HUES48 (cell line): Measurements from ENCODE around the gene WSCD2.

Experiments
- H3K27ac ChIP-seq: one replicate; pipeline ENCODE4 v1.7.0; 2013; ENCODE audit warnings: low read depth, low read length, inconsistent platforms
- H3K27me3 ChIP-seq: 2 replicates; pipeline ENCODE4 v1.6.1; 2013; ENCODE audit warnings: mild to moderate bottlenecking, low read length; ENCODE audit not compliant: control insufficient read depth, insufficient read depth
- H3K36me3 ChIP-seq: 2 replicates; pipeline ENCODE4 v1.6.1; 2013; ENCODE audit warnings: low read length; ENCODE audit not compliant: control insufficient read depth, insufficient read depth
- H3K4me1 ChIP-seq: 2 replicates; pipeline ENCODE4 v1.6.1; 2013; ENCODE audit warnings: mild to moderate bottlenecking, low read length; ENCODE audit not compliant: control insufficient read depth, insufficient read depth
- H3K4me3 ChIP-seq: 2 replicates; pipeline ENCODE4 v1.5.1; 2013; ENCODE audit warnings: mild to moderate bottlenecking, low read depth, low read length
- H3K9ac ChIP-seq: 2 replicates; pipeline ENCODE4 v1.6.1; 2013; ENCODE audit warnings: mild to moderate bottlenecking, low read depth, low read length, moderate library complexity
- H3K9me3 ChIP-seq: 2 replicates; pipeline ENCODE4 v1.6.1; 2013; ENCODE audit warnings: low read length; ENCODE audit not compliant: control insufficient read depth, insufficient read depth

WSCD2 gene

DNA sequence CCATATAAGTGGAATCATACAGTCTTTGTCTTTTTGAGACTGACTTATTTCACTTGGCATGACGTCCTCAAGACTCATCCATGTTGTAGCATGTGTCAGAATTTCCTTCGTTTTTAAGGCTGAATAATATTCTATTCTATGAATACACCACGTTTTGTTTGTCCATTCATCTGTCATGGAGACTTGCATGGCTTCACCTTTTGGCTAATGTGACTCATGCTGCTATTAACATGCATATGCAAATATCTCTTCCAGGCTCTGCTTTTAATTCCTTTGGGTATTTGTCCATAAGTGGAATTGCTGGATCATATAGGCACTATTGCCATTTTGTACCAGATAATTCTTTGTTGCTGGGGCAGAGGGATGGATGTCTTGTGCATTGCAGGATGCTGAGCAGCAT lies 19.6 kb upstream of the WSCD2 start:
- H3K9me3 ChIP-seq = no peaks in the 10 kb centered on the region

DNA sequence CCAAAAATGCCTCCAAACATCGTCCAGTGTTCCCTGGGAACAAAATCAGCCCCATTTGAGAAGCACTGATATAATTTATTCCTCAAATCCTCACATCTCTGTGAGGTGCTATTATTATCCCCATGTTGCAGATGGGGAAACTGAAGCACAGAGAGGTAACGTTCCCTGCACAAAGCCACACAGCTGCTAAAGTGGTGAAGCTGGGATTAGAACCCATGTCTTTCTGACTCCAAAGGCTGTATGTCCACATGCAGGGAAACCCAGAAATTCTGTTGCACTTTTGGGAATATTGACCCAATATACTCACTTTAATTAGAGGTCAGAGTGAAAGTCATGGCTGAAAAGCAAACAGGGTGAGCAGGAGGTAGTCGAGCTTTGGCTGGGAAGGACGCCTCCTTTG lies 19.1 kb upstream of the WSCD2 start:
- Histone ChIP-seq H3K9ac (no peak overlapping the region), H3K27ac (no peak overlapping the region), H3K9me3 (no peaks in the 10 kb centered on the region), H3K4me1 (peaks cover 18% of the 10 kb centered on the region), H3K4me3 (no peak overlapping the region), H3K27me3 (no peaks in the 10 kb centered on the region), H3K36me3 (no peaks in the 10 kb centered on the region)

More for the DNA sequence above, 19.6 kb upstream of the WSCD2 start:
- Histone ChIP-seq H3K27me3 (no peaks in the 10 kb centered on the region), H3K36me3 (no peaks in the 10 kb centered on the region), H3K4me1 (peaks cover 18% of the 10 kb centered on the region), H3K27ac (no peak overlapping the region), H3K9ac (no peak overlapping the region), H3K4me3 (no peak overlapping the region)

DNA sequence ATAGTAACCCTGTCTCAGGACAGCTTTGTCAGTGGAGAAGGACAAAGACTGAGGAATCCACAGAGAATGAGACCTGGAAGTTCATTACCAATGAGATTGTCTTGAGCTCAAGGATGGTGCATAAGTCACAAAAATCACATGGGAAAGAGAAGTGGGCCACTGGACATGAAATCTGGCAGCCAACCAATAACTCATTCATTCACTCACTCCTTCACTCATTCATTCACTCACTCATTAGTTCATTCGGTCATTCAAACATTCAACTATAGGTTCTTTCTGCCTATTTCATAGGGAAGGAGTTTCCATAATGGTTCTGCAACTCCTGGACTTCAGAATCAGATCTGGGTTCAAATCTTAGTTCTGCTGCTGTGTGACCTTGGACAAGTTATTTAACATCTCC lies 18.2 kb upstream of the WSCD2 start:
- Histone ChIP-seq H3K9ac (no peak overlapping the region), H3K4me3 (no peak overlapping the region), H3K27ac (no peak overlapping the region), H3K9me3 (no peaks in the 10 kb centered on the region), H3K4me1 (peaks cover 23% of the 10 kb centered on the region), H3K36me3 (no peaks in the 10 kb centered on the region), H3K27me3 (no peaks in the 10 kb centered on the region)

DNA sequence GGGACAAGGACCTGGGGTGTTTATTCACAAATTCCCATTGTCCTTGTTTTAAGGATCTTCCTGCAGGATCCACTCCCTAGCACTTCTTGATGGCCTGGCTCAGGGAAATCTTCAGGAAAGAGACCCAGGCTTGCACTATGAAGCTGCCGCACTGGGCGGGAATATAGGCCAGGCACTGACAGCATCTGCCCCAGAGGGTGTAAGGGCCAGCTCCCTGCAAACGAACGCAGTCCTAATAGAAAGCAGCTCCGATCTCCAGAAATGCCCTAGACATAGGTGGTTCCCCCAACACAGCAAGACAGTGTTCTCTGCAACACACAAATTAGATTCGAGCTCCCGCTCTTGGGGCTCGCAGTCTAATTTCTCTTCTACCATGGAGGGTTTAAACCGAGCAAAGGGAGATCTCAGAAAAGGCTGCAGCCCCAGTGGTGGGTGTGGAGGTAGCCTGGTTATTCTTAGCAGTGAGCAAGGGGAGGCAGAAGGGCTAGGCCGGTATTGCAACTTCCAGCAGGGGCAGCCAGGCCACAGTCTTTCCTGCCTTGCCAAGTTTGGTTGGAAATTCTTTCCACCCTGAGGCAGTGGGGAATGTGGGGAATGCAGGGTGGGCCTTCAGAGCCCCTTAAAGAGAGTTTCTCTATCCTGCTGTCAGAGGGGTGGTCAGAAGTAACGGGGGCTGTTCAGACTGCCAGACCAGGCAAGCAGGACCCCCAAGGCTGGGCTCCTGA lies 16.1 kb upstream of the WSCD2 start:
- Histone ChIP-seq H3K27me3 (no peaks in the 10 kb centered on the region), H3K4me3 (no peak overlapping the region), H3K27ac (peak overlapping the region; percentile 85), H3K4me1 (peaks cover 36% of the 10 kb centered on the region), H3K9ac (no peak overlapping the region), H3K9me3 (no peaks in the 10 kb centered on the region), H3K36me3 (no peaks in the 10 kb centered on the region)

DNA sequence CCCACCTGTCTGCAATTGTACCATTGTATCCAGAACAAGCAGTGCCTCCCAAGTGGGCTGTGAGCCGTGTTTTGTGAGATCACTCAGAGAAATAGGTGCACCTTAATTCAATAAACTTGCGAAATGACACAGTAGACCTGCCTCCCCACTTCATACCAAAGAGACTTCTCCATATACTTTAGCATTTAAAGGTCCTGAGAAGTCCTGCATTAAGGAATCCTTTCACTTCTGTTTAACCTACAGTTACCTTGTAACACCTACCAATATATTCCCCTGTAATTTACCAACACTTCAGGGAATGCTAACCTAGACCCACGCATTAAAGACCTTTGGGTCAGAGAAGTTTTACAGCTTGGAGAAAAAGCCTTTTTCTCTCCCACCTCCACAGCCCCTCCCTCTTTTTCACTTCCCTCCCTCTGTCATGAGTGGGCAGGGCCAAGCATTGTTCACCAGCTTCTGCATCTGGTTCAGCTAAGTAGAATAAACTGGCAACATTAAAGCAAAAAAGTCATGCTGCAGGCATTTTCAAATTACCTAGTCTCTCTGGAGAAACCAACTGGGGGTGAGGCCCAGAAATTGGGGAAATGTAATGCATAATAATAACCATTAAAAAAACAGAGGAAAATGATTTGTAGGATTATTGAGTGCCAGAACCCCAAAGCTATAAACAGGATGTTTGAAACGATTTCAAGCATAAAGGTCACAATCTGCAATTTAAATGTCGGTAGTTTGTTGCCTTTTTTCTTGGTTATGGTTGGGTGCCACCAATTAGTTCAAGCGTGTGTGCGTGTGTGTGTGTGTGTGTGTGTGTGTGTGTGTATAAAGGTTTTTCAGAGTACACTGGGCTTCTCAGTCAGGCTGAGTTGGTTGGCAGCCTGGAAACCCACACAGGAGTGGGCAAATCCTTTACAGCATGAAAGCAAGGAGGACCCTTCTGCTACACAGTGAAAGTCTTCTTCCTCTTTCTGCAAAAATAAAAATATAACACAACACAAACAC lies 13.7 kb upstream of the WSCD2 start:
- Histone ChIP-seq H3K9me3 (no peaks in the 10 kb centered on the region), H3K36me3 (no peaks in the 10 kb centered on the region), H3K4me1 (peaks cover 36% of the 10 kb centered on the region), H3K27me3 (no peaks in the 10 kb centered on the region), H3K4me3 (no peak overlapping the region), H3K27ac (no peak overlapping the region), H3K9ac (no peak overlapping the region)

DNA sequence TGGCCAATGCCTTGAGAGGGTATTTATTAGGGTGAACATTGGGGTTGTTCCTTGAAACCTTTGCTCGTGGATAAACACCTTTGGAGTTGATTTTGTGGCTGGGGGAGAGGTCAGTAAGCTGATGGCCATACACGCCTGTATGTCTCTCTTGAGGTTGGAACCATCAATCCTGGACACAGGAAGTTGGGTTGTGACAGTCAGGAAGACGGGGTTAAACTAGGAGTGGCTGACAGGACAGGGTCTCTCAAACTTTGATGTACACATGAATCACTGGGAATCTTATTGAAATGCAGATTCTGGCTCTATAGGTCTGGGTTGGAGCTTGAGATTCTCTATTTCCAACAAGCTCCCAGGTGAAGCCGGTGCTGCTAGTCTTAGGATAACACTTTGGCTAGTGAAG lies 12.8 kb upstream of the WSCD2 start:
- no peaks in the 10 kb centered on the region for H3K36me3 ChIP-seq
- H3K27ac ChIP-seq = no peak overlapping the region
- H3K9ac ChIP-seq = no peak overlapping the region
- H3K4me3 ChIP-seq = no peak overlapping the region
- H3K9me3 ChIP-seq = no peaks in the 10 kb centered on the region
- H3K27me3 ChIP-seq = no peaks in the 10 kb centered on the region
- peaks cover 36% of the 10 kb centered on the region for H3K4me1 ChIP-seq

DNA sequence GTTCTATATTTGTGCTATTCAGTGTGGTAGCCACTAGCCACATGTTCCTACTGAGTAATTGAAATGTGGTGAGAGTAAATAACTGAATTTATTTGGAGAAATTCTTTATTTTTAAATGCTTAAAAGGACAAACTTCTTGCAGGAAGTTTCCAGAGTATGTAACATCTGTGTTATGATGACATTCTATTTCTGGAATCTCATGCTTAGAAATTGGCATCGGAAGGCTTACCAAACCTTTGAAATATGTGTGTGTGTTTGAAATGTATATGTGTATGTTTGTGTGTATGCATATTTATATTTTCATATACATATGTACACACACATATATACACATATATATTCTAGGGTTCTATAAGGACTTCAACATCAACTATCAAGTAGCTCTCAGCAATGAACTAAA lies 12.4 kb upstream of the WSCD2 start:
- no peaks in the 10 kb centered on the region for H3K9me3 ChIP-seq
- H3K27ac ChIP-seq = no peak overlapping the region
- H3K4me1 ChIP-seq = peaks cover 36% of the 10 kb centered on the region
- no peaks in the 10 kb centered on the region for H3K27me3 ChIP-seq
- H3K9ac ChIP-seq = no peak overlapping the region
- no peaks in the 10 kb centered on the region for H3K36me3 ChIP-seq
- no peak overlapping the region for H3K4me3 ChIP-seq

DNA sequence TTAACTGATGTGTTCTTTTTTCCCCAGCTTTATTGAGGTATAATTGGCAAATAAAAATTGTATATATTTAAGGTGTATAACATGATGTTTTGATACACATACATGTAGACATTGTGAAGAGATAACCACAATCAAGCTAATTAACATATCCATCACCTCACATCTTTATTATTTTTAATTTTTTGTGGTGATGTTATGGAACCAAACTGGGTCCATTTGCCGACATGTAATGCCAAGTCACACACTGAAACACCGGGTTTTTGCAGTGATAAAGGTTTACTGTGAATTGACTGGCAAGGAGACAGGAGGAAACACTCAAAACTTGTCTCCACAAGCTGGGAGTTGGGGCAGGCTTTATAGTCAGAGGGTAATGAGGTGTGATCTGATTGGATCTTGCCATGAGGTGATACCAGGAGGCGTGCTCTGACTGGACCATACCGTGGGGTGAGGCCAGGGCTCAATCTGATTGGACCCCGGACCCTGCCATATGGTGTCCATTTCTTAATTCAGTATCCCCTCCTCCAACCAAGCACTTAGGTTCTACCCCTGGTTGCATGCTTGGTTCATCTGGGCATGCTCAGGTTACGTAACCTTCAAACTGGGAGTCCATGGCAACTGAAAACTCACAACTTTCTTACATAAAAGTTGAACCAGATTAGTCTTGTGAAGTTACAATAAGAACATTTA lies 11.8 kb upstream of the WSCD2 start:
- H3K27ac ChIP-seq = peak overlapping the region; percentile 15
- H3K9ac ChIP-seq = no peak overlapping the region
- H3K36me3 ChIP-seq = no peaks in the 10 kb centered on the region
- no peaks in the 10 kb centered on the region for H3K9me3 ChIP-seq
- H3K27me3 ChIP-seq = no peaks in the 10 kb centered on the region
- H3K4me1 ChIP-seq = peaks cover 33% of the 10 kb centered on the region
- H3K4me3 ChIP-seq = no peak overlapping the region

DNA sequence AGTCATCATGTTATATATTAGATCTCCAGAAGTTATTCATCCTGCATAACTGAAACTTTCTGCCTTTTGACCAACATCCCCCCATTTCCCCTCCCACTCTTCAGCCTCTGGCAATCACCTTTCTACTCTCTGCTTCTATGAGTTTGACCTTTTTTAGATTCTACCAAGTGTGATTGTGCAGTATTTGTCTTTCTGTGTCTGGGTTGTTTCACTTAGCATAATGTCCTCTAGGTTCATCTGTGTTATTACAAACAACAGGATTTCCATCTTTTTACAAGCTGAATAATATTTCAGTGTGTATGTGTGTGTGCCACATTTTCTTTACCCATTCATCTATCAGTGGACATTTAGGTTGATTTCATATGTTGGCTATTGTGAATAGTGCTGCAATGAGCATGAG lies 11.2 kb upstream of the WSCD2 start:
- H3K9me3 ChIP-seq = no peaks in the 10 kb centered on the region
- no peak overlapping the region for H3K27ac ChIP-seq
- H3K9ac ChIP-seq = no peak overlapping the region
- no peaks in the 10 kb centered on the region for H3K27me3 ChIP-seq
- H3K4me1 ChIP-seq = peaks cover 27% of the 10 kb centered on the region
- no peaks in the 10 kb centered on the region for H3K36me3 ChIP-seq
- no peak overlapping the region for H3K4me3 ChIP-seq

DNA sequence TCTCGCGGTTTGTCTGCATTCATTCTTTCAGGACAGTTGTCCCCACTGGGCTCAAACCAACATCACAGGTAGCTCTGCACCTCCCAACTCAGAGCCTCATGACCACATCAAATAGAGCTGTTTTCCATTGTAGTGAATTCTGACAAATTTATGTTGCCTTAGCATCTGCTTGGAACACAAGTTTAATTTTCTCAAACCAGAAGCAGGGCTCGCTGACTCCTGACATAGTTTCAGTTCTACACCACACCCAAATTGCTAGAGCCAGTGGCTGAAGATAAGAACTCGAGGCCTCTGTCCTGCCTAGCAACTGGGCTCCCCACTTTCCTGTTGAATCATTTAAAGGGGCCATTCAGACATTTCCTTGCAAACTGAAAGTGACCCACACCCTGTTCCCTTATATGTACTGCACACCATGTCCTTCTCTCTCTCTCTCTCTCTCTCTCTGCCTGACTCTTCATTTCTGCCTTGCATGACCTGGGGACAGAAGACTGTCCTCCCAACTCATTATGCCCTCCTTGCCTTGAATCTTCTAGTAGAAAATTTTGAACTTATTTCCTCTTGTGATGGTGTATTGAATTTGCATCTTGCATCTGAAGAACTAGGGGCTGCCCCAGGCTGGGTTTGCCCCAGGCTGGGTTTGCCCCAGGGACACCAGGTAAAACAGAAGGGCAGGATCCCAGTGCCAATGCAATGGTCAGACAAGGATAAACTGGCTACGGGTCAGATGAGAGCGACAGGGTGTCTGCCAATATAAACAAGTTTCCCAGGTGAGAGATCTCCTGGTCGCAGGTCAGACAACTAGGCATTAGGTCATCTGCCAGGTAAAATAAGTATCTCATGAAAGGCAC lies 9.7 kb upstream of the WSCD2 start:
- Histone ChIP-seq H3K36me3 (no peaks in the 10 kb centered on the region), H3K27ac (no peak overlapping the region), H3K4me1 (peaks cover 18% of the 10 kb centered on the region), H3K9ac (no peak overlapping the region), H3K27me3 (no peaks in the 10 kb centered on the region), H3K9me3 (no peaks in the 10 kb centered on the region), H3K4me3 (no peak overlapping the region)
